Colonic mucosa (tissue), 4 donors: Measurements from ENCODE around the gene CASKIN1. TPM values are rescaled to one million over a fixed set of nuclear protein-coding genes. Genes with fewer than 3 reads are reported as not detected.

Experiments used
- DNase-seq: peaks from one replicate; pipeline ENCODE4 v3.0.0-alpha.2; 2020
- H3K27ac ChIP-seq: fragments of 200-600 bp; one replicate; pipeline ENCODE4 v1.8.0; 2021
- H3K27me3 ChIP-seq: fragments of 200-600 bp; one replicate; pipeline ENCODE4 v1.8.0; 2021
- H3K36me3 ChIP-seq: fragments of 200-600 bp; one replicate; pipeline ENCODE4 v1.8.0; 2021
- H3K4me1 ChIP-seq: fragments of 200-600 bp; one replicate; pipeline ENCODE4 v1.8.0; 2021; ENCODE audit warnings: mild to moderate bottlenecking
- H3K4me3 ChIP-seq: fragments of 200-600 bp; one replicate; pipeline ENCODE4 v1.8.0; 2021
- H3K9ac ChIP-seq, 2 donors: one replicate each; pipeline ENCODE4 v1.7.0; 2013; ENCODE audit warnings: control low read depth in 2 of 2, low read depth in 2 of 2, low read length in 2 of 2
- H3K9me3 ChIP-seq: fragments of 200-600 bp; one replicate; pipeline ENCODE4 v1.8.0; 2021
- intact Hi-C: fragments of 100-400 bp; cut with DNase I; formaldehyde crosslinking; loops from one replicate; pipeline ENCODE4 v1.14.1; 2022
- total RNA-seq, 2 donors: library from RNA; stranded (reverse); fragmentation: NEBNext Ultra II Directional in 1 of 2; extraction: Animal tissue kit (Norgen Biotek cat#: 25700) in 1 of 2; gene quantifications; one replicate each; pipeline ENCODE4 v1.2.1, GENCODE V29; 2021
- TF ChIP-seq, protein P1 (sequence below): fragments of 200-600 bp; IDR thresholded peaks from one replicate; pipeline ENCODE4 v1.8.0; 2022; ENCODE audit warnings: antibody characterized with exemption, mild to moderate bottlenecking
- donor health status: healthy.
- donor health status: DM: no; HTN: no; CAD: no.
- donor health status: DM: no; HTN: no; CAD: no.

CASKIN1 gene
- total RNA-seq, 2 donors from 2014 or later, result 0.07 to 0.27 TPM

DNA sequence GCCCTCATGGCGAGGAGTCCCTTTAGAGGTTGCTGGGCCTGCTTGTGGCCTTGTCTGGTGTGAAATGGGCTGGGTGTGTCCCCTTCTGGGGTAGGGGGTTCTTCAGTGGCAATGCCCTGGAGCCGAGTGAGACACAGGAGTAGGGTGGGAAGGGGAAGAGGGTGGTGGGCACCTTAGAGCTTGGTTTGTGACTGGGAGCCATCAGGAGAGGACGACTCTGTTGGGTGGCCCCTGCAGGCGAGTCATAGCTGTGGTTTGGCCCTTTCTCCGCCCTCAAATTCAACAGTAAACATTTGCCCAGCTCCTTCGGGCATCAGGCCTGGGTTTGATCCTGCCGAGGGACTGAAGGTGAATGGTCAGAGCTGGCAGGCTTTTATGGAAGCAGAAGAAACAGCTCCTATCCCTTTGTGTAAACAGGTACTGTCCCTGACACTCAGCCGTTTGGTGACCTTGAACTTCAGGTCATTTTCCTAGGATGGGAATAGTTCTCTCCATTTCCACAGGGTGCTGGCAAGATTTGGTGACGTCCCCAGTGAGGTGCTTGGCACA, 29.9 kb upstream of the CASKIN1 start:
- H3K36me3 ChIP-seq, result peaks cover 11% of the 10 kb centered on the region
- no peak for DNase-seq
- H3K4me3 ChIP-seq, result no peak overlapping the region
- no peaks in the 10 kb centered on the region for H3K9me3 ChIP-seq
- H3K27ac ChIP-seq, result no peak overlapping the region
- no peak overlapping the region for H3K9ac ChIP-seq
- H3K27me3 ChIP-seq, result no peaks in the 10 kb centered on the region
- H3K4me1 ChIP-seq, result no peaks in the 10 kb centered on the region
- intact Hi-C loops, result no loop called here
- TF ChIP-seq, protein P1, sequence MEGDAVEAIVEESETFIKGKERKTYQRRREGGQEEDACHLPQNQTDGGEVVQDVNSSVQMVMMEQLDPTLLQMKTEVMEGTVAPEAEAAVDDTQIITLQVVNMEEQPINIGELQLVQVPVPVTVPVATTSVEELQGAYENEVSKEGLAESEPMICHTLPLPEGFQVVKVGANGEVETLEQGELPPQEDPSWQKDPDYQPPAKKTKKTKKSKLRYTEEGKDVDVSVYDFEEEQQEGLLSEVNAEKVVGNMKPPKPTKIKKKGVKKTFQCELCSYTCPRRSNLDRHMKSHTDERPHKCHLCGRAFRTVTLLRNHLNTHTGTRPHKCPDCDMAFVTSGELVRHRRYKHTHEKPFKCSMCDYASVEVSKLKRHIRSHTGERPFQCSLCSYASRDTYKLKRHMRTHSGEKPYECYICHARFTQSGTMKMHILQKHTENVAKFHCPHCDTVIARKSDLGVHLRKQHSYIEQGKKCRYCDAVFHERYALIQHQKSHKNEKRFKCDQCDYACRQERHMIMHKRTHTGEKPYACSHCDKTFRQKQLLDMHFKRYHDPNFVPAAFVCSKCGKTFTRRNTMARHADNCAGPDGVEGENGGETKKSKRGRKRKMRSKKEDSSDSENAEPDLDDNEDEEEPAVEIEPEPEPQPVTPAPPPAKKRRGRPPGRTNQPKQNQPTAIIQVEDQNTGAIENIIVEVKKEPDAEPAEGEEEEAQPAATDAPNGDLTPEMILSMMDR, result no peak

DNA sequence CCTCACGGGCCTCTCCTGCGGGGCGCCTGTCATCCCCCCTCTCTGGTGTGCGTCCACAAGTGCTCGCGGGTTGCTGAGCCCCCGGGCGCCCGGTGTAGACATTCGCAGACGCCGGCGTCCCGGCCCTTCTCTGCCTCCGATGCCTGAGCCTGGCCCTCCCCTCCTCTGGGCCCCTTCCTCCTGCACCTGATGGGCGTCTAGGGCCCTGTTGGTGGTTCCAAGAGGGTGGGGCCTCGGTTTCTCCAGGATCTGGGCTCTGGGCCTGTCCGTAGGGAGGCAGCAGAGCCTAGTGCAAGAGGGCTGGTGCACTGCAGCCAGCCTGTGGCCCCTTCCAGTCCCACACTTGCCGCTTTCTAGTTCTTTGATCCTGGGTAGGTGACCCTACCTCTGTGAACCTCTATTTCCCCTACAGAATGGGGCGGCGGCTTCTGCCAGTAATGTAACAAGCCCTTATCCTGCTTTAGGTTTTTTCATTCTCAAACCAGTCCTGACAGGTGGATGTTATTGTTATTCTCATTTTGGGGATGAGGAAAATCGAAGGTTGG, 27.6 kb upstream of the CASKIN1 start:
- peak; percentile 73 for DNase-seq
- intact Hi-C loops, result no loop called here
- H3K27me3 ChIP-seq, result no peaks in the 10 kb centered on the region

DNA sequence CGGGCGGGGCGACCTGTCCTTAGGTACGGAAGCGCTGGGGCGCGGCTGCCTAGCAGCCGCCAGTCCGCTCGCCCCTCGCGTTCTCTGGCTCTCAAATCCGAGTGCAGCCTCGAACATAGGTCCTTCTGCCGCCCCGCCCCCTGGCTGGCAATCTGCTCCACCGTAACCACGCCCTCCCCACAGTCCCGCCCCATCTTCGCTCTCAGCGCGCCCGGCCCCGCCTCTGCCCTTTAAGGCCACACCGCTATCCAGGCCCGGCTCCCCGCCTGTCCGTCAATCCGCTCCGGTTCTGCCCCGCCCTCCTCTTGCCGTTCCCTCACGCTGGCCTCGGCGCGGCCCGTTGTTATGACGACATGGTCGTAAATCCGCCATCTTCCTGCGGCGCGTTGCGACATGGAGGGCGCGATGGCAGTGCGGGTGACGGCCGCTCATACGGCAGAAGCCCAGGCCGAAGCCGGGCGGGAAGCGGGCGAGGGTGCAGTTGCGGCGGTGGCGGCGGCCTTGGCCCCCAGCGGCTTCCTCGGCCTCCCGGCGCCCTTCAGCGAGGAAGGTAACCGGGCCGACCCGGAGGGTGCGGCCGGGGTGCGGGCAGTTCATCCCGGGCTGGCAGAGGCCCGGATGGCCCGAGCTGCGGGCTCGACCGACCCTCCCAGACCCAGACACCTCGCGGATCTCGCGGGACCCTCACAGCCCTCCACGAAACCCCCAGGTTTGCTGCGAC, 27.0 kb upstream of the CASKIN1 start, which contains the start of gene E4F1:
Gene E4F1, plus strand, starts transcription at position 371 of the 721 bp plus-strand sequence. Its CDS starts 23 bp downstream, at position 394.
- H3K9me3 ChIP-seq, result no peaks in the 10 kb centered on the region
- intact Hi-C loops, result no loop called here
- H3K36me3 ChIP-seq, result no peaks in the 10 kb centered on the region
- TF ChIP-seq, protein P1, result no peak
- H3K4me3 ChIP-seq, result peak within 1 kb of the TSS; percentile 74
- DNase-seq, result peak; percentile 99
- H3K27ac ChIP-seq, result peak within 1 kb of the TSS; percentile 71
- H3K9ac ChIP-seq, result peak within 1 kb of the TSS; percentile 84 to 91
- H3K27me3 ChIP-seq, result no peaks in the 10 kb centered on the region
- H3K4me1 ChIP-seq, result no peaks in the 10 kb centered on the region

More for the DNA sequence above, 27.6 kb upstream of the CASKIN1 start:
- TF ChIP-seq, protein P1, result no peak
- peak overlapping the region; percentile 74 for H3K4me3 ChIP-seq
- no peaks in the 10 kb centered on the region for H3K9me3 ChIP-seq
- H3K36me3 ChIP-seq, result peaks cover 1% of the 10 kb centered on the region
- peak overlapping the region; percentile 84 to 91 for H3K9ac ChIP-seq
- no peaks in the 10 kb centered on the region for H3K4me1 ChIP-seq
- H3K27ac ChIP-seq, result peak overlapping the region; percentile 71

DNA sequence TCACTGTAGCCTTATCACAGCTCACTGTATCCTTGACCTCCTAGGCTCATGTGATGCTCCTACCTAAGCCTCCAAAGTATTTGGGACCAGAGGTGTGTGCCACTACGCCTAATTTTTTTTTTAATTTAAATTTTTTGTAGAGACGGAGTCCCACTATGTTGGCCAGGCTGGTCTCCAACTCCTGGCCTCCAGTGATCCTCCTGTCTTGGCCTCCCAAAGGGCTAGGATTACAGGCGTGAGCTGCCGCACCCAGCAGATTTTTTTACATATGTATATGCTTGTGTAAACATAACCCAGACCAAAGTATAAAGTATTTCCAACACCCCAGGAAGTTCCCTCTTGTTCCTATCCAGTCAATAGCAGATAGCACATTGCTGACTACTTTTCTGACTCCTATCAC, 19.9 kb upstream of the CASKIN1 start:
- Histone ChIP-seq H3K4me1 (peaks cover 18% of the 10 kb centered on the region), H3K9ac (no peak overlapping the region), H3K27ac (no peak overlapping the region), H3K27me3 (no peaks in the 10 kb centered on the region), H3K4me3 (no peak overlapping the region), H3K36me3 (no peaks in the 10 kb centered on the region), H3K9me3 (no peaks in the 10 kb centered on the region)
- no peak for DNase-seq
- intact Hi-C loops, result no loop called here
- TF ChIP-seq, protein P1, result no peak

DNA sequence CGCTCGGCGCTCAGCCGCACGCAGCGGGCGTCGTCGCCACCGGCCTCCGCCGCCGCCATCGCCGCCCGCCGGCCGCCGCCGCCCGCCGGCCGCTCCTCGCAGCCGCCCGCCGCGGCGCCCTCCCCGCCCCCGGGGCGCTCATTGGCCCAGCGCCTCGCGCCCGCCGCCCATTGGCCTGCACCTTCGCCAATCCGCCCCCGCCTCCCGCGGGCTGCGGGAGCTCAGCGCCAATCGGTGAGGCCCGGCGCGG, 18.2 kb upstream of the CASKIN1 start, which contains the start of gene PGP:
Gene PGP, minus strand, starts transcription at position 122 of the 250 bp plus-strand sequence. Its CDS starts 63 bp downstream, at position 59.
- peak within 1 kb of the TSS; percentile 95 for H3K4me3 ChIP-seq
- TF ChIP-seq, protein P1, result no peak
- DNase-seq, result no peak
- no peaks in the 10 kb centered on the region for H3K27me3 ChIP-seq
- peaks cover 18% of the 10 kb centered on the region for H3K4me1 ChIP-seq
- H3K9me3 ChIP-seq, result no peaks in the 10 kb centered on the region
- intact Hi-C loops, result no loop called here
- H3K9ac ChIP-seq, result peak within 1 kb of the TSS; percentile 77 to 92
- H3K27ac ChIP-seq, result peak within 1 kb of the TSS; percentile 77
- H3K36me3 ChIP-seq, result no peaks in the 10 kb centered on the region
